GM21786 (cell line): ENCODE measurements around the gene SMAD3.
"Not testable (repeated sequence)": the region's sequence is repeated elsewhere in the genome, so short reads cannot be mapped to it uniquely, and the experiment has no call there.

ENCODE experiments used
- ATAC-seq: cut with Tn5 transposase; IDR thresholded peaks from one replicate; pipeline ENCODE4 v1.9.1; 2021; ENCODE audit not compliant: unreplicated experiment

The SMAD3 gene

GRCh38 chr15:67062369-67062985 lies 2.9 kb upstream of the SMAD3 start:
- no peak for ATAC-seq

- ATAC-seq, result no peak
Observed at GRCh38 chr15:67063689-67064606, 1.5 kb upstream of the SMAD3 start.

GRCh38 chr15:67064607-67065530 lies 533 bp upstream of the SMAD3 start:
- ATAC-seq, result peak; percentile 14

- ATAC-seq, result peak; percentile 5
Observed at GRCh38 chr15:67066041-67066958, 898 bp downstream of the SMAD3 start.

- ATAC-seq, result no peak
Observed at GRCh38 chr15:67066959-67067853, 1.8 kb downstream of the SMAD3 start.

GRCh38 chr15:67067930-67068551 lies 2.6 kb downstream of the SMAD3 start:
- no peak for ATAC-seq

GRCh38 chr15:67068710-67069400 lies 3.5 kb downstream of the SMAD3 start:
- no peak for ATAC-seq

GRCh38 chr15:67070150-67070549 lies 4.7 kb downstream of the SMAD3 start:
- no peak for ATAC-seq

- ATAC-seq, result no peak
Observed at GRCh38 chr15:67070892-67071664, 5.7 kb downstream of the SMAD3 start.

GRCh38 chr15:67072442-67072841 lies 7.0 kb downstream of the SMAD3 start:
- ATAC-seq, result no peak

GRCh38 chr15:67072958-67073357 lies 7.6 kb downstream of the SMAD3 start:
- ATAC-seq, result no peak

- ATAC-seq, result no peak
Observed at GRCh38 chr15:67074886-67075229, 9.5 kb downstream of the SMAD3 start.

- not testable (repeated sequence) for ATAC-seq
Observed at GRCh38 chr15:67075555-67076135, 10.2 kb downstream of the SMAD3 start.

- ATAC-seq, result peak; percentile 57
Observed at GRCh38 chr15:67076147-67076843, 10.9 kb downstream of the SMAD3 start.

GRCh38 chr15:67077641-67078215 lies 12.3 kb downstream of the SMAD3 start:
- no peak for ATAC-seq

GRCh38 chr15:67079361-67079760 lies 14.0 kb downstream of the SMAD3 start:
- no peak for ATAC-seq
